ENCODE measurements around the gene MFAP3. TPM values are rescaled to one million over a fixed set of nuclear protein-coding genes. Genes with fewer than 3 reads are reported as not detected.
"Not testable (repeated sequence)": the region's sequence is repeated elsewhere in the genome, so short reads cannot be mapped to it uniquely, and the experiment has no call there.

Gene MFAP3
- total RNA-seq, 1 donor from 2014 or later: 163 TPM

DNA sequence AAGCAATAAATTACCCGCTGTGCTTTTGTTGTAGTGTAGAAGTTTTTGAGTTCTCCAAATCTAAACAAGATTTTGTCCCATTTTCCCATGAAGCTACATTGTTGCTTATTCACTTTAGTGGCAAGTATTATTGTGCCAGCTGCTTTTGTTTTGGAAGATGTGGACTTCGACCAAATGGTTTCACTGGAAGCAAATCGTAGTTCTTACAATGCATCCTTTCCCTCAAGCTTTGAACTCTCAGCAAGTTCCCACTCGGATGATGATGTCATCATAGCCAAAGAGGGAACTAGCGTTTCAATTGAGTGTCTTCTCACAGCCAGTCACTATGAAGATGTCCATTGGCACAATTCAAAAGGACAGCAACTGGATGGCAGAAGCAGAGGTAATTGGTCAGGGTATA lies 10.9 kb downstream of the MFAP3 start:
- DNase-seq (ENCODE audit: low spot score in 2 of 2) (no peak), FAIRE-seq (no peak)

DNA sequence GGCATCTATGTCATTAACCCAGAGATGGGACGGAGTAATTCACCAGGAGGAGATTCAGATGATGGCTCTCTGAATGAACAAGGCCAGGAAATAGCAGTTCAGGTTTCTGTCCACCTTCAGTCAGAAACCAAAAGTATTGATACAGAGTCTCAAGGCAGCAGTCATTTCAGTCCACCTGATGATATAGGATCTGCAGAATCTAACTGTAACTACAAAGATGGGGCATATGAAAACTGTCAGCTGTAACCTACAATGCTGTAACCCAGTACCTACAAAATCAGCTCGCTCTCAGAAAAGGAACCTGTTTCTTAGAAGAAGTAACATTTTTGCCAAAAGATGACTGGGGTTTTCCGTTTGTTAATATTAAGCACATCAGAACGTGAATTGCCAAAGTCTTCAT lies 14.7 kb downstream of the MFAP3 start:
- DNase-seq (ENCODE audit: low spot score in 2 of 2): no peak
- no peak for FAIRE-seq

DNA sequence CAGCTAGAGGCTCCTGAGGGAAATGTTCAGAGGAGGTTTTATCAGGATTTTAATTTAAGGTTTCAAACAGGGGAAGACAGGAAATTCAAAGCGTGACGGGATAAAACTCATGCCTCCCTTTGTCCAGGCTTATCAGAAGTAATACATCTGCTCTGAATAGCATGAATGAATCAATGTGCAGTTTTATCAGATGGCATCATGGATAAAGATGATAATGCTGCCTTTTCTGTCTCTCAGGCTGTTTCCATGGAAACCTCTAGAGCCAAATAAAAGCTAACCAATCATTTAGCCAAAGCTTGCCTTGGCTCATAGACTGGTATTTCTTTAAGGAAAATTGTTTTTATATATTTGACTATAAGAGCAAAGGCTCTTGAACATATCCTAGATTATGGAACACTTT lies 16.4 kb downstream of the MFAP3 start:
- no peak for DNase-seq (ENCODE audit: low spot score in 2 of 2)
- FAIRE-seq: no peak

DNA sequence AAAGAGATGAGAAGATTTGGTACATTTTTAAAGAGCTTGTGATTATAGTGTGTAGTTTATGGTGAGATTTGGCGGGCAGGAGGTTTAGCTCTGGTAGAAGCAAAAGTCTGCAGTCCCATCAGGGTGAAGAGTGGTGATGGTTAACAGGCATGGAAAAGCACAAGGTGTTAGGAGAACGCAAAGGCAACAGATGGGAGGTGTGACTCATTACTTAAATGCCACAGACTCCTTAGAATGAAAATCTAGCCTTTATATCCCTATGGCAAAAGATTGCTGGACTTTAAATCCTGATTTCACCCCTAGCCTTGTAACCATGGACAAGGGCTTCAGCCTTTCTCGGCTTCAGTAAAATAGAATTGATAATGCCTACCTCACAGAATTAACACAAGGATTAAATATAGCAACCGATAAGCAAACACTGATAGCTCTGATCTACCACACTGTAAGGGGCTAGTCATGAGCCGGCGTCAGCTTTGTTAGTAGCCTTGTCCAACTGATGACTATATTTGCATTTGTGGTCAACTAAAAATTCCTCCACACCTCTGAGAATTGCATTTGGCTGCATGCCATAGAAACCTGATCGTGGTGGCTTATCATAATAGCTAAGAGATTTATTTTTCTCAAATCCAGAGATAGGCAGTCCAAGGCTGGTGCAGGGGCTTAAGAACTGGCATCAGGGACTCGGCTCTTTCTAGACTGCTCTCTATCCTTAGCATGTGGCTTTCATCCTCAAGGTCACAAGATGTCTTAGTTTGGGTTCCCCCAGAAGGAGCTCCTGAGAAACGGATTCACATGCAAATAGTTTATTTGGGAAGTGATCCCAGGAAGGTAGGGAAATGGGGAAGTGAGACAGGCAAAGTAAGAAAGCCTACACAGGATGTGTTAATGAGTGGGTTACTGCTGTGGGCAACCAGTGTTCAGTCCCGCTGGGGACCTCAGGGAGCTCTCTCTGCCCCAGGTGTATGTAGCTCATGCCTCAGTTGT lies 19.6 kb downstream of the MFAP3 start:
- DNase-seq (ENCODE audit: low spot score in 2 of 2): no peak

DNA sequence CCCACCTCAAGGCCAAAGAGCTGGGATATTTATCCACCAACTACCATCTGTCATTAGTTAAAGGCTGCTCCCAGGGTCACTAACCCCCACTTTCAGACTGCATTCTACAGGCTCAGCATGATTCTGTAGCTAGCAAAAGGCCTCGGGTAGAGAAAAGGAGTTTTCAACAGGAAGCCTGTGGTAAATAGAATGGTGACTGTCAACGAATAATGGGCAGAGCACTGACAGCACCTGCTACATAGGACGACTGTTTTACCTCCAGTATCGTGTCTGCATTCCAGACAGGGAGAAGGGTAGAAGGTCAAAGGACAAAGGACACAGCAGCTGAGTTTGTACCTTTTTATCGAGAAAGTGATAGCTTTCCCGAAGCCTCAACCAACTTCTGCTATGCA lies 20.3 kb downstream of the MFAP3 start:
- FAIRE-seq: no peak
- no peak for DNase-seq (ENCODE audit: low spot score in 2 of 2)

More for the DNA sequence above, 19.6 kb downstream of the MFAP3 start:
- no peak for FAIRE-seq

DNA sequence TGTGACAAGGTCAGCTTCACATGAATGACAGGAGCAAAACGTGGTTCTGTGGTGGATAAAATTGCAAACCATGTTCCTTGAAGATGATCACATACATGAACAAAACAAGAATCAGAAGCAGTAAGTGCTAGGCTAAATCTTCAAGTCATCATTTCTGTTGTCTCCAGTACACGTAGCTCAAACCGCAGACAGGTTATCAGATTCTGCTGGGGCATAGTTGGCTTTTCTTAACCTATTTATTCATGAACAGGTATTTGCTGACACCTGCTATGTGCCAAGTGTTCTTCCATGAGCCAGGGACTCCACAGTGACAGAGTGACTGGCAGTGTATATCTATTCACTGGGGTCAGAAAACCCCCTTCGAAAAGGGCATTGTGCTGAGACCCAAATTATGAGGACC lies 20.8 kb downstream of the MFAP3 start:
- DNase-seq (ENCODE audit: low spot score in 2 of 2): no peak
- FAIRE-seq: no peak

DNA sequence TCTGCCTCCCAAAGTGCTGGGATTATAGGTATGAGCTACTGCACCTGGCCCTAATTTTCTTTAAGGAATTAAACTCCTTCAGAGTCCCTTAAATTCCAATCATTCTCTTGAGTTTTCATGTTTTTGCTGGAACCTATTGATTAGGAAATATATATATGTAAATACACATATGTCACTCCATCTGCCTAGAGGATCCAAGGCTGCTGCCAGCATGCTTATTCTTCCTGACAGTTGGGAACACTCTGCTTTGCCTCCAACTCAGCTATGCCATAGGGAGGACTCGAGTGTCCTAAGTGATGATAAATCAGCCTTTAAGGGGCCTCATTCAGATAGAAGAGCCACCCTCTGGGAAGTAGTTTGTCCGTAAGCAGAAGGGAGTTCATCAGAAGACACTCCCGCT lies 21.8 kb downstream of the MFAP3 start:
- FAIRE-seq: no peak
- DNase-seq (ENCODE audit: low spot score in 2 of 2): no peak

DNA sequence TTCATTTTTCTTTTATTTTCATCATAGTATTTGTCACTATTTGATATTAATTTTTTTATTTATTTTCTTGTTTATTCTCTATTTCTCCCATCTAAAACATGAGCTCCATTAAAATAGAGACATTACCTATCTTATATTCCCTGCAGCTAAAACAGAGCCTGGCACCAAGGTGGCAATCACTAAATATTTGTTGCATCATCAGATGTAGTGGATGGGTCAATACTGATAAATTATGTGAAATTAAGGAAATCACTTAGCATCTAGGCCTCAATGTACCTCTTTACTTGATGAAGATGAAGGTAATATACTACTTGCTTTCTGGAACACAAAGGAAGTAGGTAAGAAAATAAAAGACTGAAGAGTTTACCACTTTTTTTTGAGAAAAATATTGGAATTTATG lies 24.6 kb downstream of the MFAP3 start:
- no peak for FAIRE-seq
- DNase-seq (ENCODE audit: low spot score in 2 of 2): no peak

DNA sequence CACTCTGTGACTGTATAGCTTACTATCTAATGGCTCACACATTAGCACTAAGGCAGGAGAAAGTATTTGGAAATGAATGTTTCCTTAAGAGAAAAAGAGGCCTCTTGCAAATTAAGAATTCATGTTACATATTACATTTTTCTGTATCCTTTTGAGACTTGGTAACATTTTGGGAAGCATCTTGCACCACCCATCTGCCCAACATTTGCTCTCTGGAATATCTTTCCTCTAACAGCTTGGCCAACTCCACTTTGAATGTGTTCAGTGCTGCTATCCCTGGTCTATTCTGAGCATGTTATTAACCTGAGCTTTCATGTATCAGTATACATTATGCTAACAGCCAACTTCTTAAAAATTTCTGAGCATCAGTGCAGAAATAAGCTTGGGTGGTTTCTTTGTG lies 27.2 kb downstream of the MFAP3 start:
- FAIRE-seq: no peak
- DNase-seq (ENCODE audit: low spot score in 2 of 2): no peak

DNA sequence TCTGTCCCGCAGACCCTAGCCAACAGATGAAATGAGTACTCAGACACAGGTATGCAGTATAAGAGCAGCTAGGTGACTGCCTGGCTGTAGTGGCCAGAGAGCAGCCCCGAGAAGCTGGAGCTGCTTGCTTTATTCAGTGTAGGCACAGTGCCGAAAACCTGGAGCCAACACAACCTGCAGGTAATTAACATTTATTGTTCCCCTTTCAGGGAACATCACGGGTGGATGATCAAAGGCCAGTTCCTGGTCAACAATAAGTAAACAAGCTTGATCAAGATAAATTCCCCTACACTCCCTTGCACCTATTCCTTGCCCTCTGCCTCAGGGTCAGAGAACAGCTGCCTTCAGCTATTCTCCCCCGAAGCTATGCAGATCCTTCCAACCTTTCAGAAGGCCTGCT lies 31.1 kb downstream of the MFAP3 start:
- DNase-seq (ENCODE audit: low spot score in 2 of 2); FAIRE-seq: not testable (repeated sequence)

DNA sequence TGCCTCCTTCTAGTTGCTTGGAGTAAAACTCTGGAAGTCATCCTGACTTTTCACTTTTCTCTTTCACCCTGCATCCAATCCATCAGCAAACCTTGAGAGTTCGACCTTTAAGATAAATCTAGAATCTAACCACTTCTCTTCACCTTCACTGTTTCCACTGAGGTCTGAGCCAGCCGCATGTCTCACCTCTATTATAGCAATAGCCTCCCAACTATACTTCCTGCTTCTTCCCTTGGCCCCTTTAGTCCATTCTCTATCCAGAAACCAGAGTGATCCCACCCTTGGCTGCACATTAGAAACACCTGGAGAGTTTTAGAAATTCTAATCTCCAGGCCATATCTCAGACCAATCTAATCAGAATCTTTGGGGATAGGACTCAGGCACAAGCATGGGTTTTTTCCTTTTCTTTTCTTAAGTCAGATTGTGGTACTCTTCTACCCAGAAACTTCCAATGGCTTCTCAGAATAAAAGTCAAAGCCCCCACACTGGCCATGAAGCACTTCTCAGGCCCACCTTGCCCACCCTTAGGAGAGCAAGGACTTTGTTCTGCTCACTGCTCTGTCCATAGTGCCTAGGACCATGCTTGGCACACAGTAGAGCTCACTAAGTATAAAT lies 33.1 kb downstream of the MFAP3 start:
- FAIRE-seq (no peak), DNase-seq (ENCODE audit: low spot score in 2 of 2) (no peak)

DNA sequence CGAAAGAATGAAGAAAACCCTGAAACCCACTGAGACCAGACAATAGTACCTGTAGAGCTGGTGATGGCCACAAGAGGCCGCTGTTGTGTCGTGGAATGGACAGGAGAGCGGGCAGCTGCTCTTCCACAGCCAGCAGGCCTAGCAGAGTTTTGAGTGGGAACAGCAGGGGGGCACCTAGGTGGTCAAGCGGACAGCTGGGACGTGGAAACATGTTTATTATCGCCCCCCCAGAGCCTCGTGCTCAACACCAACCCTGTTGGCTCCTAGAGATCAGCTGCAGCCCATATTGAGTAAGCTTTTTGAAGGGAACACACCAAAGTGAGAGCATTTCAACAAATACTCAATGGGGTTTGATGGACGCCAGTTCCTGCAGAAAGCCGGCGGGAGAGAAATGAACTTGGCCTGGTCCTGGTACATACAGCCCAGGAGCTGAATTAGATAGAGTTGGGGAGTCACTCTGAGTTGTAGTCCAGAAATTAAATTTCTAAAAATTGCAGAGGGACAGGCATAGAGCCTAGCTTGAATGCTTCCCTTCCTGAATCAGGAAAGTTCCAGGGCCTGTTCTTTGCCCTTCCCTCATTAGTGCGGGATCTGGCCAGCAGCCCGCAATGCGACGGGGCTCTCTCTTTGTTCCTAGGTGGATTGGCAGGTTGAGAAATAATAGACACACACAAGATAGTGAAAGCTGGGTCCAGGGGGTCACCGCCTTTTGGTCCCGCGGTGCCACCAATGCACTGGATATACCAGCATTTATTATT lies 33.8 kb downstream of the MFAP3 start:
- FAIRE-seq (peak; percentile 3), DNase-seq (ENCODE audit: low spot score in 2 of 2) (peak; percentile 22 to 70)

DNA sequence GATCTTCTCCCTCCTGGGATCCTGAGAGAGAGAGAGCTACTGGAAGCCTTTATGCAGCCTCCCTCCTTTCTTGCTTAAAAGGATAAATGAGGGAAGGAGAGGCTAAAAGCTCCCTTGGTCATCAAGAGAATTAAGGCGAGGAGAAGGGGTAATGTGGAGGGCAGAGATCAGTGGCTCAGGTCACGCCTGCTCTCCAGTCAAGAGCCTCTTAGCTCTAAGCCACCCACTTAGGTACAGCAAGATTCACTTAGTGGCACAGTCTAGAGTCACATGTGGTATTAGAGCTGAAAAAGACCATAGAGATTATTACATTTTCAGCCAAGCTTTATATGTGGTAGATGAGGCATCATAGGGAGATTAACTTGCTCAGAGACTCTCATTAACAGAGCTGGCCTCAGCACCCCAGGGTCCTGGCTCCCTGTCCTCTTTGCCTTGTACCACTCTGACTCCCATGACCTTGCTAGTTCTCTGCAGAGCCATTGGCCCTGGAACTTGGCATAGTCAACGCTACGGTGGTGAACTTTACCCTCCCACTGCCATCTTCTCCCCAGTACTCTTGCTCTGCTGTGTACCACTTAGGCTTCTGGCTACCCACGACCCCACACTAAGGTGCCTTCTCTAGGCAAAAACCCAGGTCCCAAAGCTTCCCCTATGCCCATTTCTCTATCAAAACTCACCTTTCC lies 37.6 kb downstream of the MFAP3 start:
- no peak for DNase-seq (ENCODE audit: low spot score in 2 of 2)
- FAIRE-seq: no peak

DNA sequence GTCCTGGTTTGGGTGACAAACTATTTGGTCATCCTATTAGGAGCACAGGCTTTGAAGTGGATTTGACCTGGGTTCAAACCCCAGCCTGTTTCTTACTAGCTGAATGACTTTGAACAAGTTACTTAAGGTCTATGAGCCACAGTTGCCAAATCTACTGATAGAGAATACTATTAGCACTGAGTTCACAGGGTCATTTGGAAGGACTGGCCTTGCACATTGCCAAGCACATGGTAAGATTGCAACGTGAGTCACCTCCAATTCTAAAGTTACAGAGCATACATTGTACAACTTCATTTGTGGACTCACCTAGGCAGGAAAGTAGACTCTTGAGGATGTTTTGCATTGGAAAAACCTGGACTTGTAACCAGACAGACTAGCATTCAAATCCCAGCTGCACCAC lies 38.9 kb downstream of the MFAP3 start:
- DNase-seq (ENCODE audit: low spot score in 2 of 2) (no peak), FAIRE-seq (no peak)

DNA sequence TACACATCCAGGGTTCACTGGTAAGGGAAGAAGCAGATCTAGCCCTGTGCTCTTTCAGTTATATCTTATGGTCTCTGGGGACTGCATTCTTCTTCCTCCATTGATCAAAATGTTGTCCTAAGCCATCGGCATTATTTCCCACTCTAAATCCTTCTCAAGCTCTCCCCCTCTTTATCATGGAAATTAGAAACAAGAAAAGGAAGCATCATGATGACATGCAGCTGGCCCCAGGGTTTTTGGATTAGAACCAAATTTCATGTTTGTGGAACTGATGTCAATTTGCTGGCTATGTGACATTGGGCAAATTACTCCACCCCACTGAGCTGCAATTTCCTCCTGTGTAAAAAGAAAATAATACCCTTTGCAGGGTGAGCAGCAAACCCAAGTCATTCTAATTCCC lies 39.5 kb downstream of the MFAP3 start:
- DNase-seq (ENCODE audit: low spot score in 2 of 2): no peak
- no peak for FAIRE-seq

DNA sequence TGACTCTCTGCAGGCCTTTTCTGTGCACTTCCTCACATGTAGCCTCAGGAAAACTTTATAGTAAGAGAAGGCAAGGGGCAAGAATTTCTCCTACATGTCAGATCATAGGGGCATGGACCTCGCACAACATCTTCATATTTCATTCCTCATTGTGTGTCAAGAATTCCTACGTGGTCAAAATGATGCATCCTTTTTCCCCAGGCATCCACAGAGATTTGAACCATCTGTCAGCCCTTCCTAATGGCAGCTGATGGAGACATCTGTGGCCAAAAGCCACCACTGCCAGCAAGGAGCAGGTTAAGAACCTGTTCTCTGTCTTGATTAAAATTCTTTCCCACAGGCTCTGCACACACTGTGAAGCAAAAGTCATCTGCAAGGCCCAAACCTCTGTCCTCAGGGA lies 42.5 kb downstream of the MFAP3 start:
- FAIRE-seq (no peak), DNase-seq (ENCODE audit: low spot score in 2 of 2) (no peak)

DNA sequence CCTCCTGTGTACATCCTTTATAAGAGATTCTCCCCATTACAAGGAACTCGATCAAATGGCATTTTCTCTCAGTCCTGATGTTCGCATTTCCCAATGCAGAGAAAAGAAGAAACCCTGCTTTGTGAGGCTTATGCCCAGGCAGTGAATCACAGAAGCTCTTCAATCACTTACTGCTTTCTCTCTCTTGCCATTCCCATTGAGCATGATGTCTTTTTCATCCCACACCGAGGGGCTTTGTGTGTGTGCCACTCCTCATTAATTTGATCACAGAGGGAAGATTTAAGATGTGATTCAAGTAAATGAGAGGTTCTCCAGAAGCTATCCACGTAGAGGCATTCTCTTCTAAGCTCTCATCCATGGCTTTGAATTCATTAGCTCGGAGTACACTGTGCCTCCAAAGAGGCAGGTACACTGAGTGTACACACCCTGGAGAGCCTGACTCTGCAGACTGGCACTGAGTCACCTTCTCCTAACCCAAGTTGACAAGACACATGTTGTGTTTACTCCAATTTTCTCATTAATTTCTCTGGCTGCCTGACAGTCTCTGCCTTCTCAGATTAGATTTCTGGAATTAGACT lies 45.4 kb downstream of the MFAP3 start:
- DNase-seq (ENCODE audit: low spot score in 2 of 2) (no peak), FAIRE-seq (no peak)

DNA sequence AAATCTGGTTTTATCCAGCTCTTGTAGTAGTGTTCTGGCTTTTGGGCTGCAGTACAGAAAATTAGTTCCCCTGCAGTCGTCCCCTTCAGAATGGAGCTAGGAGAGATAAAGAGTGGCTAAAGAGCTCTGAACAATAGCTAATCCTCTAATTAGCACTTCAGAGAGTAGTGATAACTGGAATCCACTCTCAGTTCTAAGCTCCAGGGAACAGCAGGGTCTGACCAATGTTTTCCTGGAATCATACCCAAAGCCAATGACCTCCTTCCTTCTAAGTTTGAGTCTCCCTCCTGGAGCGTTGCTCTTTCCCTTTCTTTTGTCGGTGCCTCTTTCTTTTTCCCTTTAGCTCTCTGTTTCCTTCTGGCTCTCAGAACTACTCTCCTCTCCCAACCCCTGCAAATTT lies 47.4 kb downstream of the MFAP3 start:
- DNase-seq (ENCODE audit: low spot score in 2 of 2): no peak
- FAIRE-seq: no peak

DNA sequence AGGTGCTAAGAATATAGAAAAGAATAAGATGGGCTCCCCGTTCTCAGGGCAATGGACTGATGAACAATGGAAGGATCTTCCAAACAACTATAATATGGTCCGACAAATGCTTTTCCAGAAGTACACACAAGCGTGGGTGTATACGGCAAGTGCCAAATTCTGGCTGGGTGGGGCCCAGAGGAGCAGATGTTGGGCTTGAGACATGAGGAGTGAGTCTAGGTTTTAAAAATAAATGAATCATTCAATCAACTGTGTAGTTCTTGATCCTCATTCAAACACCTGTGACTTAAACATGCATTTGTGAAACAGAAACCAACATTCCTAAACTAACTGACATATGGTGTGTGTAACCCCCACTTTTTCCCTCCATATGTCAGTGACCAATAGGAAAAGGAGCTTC lies 47.9 kb downstream of the MFAP3 start:
- FAIRE-seq: no peak

DNA sequence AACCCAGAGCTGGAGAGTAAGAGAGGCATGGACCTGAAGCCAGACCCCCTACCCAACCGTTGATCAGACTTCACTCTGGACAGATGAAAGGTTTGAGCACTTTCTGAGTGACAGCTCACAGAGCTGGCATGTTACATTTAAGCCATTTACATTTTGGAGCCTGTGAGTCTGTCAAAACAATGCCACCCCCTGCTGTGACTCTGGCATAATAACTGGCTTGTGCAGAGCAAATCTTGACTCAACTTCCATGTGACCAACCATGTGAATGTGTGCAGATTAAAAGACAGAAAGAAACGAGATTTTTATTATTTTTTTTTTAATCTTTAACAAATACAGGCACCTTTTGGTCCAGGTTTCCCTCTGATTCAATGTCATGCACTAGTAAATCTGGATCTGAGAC lies 48.5 kb downstream of the MFAP3 start:
- FAIRE-seq: no peak

More for the DNA sequence above, 47.9 kb downstream of the MFAP3 start:
- no peak for DNase-seq (ENCODE audit: low spot score in 2 of 2)

More for the DNA sequence above, 48.5 kb downstream of the MFAP3 start:
- no peak for DNase-seq (ENCODE audit: low spot score in 2 of 2)

All from frontal cortex (tissue), 4 donors.